Activated CD4-positive, CD25-positive, alpha-beta regulatory T cell treated with anti-CD3 and anti-CD28 coated beads, Interleukin-2, amount 50 U/mL, for 24 hours (primary cell): ENCODE measurements around the gene ARL9.

Source experiments
- ATAC-seq, 2 donors: fragments of 150-1000 bp; cut with Tn5 transposase; one replicate each; pipeline ENCODE4 v1.10.0; 2021; ENCODE audit warnings: mild to moderate bottlenecking in 1 of 2, moderate library complexity in 1 of 2

The ARL9 gene

DNA sequence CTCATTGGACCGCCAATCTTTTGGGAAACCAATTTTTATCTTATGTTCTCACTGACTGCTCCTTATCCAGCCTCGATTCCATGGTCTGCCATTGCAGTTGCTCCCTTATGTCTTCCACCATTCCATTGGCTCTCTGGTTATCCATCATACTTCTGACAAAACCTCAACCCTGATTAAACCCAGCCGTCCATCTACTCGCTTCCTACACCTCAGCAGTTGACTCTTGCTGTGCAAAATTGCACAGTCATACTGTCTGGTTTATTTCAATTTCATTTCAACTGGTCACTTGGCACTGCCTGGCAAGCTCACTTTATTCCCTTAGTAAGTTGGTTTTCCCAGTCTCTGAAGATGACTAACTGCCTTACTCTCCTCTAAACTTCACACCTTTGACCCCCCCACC lies 26.2 kb downstream of the ARL9 start:
- no peak for ATAC-seq

DNA sequence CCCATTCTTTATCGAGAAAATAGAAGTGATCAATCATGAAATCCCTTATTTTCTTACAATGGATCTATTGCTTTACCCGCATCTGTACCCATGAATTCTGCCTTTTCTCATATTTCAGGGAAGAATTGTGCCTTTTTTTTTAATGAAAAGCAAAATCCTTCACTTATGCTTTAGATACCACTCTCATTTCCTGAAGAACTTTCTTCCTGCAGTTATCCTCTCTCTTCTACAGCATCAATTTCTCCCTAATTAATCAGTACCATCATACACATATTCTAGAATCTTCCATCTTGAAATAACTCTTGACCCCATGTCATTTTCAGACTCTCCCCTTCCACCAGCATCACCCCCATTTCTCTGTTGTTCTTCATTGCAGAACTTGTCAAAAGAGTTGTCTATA lies 26.6 kb downstream of the ARL9 start:
- ATAC-seq: no peak

DNA sequence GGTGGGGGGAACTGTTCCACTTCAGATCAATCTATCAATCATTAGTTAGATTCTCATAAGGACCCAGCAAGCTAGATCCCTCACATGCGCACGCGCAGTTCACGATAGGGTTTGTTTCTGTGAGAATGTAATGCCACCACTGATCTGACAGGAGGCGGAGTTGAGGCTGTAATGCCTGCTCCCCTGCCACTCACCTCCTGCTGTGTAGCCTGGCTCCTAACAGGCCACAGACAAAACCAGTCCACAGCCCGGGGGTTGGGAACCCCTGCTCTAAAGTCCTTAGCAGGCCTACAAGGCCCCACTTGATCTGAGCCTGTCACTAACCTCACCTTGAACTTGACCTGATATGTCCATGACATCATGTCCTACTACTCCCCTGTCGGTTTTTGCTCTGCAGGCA lies 30.3 kb downstream of the ARL9 start:
- ATAC-seq: no peak

DNA sequence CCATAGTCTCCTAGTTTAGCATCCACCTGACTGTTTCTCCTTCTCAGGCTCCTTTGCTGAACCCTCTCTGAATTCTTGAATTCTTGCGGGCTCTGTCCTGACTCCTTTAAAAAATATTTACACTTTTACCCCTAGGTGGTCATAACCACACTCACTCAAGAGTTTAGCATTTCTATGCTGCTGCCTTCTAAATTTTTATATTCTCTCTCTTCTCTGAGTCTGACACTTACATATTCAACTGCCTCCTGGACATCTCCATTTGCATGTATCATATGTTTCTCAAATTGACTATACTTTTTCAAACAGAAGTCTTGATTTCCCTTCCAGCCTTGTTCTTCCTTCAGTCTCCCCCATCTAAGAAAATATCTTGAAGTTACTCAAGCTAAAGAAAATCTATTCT lies 31.6 kb downstream of the ARL9 start:
- ATAC-seq: no peak

DNA sequence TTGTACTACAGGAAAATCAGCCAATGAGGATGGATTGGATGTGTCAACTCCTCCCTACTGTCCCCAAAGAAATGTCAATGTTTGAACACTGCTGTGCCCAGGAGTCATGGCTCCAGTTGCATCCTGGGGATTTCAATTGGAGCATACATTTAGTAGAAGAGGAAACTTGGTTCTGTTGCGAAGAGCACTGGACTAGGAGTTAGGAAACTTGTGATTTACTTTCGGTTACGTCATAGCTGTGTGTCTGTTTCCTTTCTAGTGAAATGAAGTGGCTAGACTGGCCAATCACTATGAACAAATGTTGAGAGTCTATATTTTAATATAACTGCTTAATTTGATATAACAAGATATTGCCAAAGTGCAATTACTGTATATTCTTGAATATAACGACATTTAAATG lies 35.2 kb downstream of the ARL9 start:
- ATAC-seq: no peak

DNA sequence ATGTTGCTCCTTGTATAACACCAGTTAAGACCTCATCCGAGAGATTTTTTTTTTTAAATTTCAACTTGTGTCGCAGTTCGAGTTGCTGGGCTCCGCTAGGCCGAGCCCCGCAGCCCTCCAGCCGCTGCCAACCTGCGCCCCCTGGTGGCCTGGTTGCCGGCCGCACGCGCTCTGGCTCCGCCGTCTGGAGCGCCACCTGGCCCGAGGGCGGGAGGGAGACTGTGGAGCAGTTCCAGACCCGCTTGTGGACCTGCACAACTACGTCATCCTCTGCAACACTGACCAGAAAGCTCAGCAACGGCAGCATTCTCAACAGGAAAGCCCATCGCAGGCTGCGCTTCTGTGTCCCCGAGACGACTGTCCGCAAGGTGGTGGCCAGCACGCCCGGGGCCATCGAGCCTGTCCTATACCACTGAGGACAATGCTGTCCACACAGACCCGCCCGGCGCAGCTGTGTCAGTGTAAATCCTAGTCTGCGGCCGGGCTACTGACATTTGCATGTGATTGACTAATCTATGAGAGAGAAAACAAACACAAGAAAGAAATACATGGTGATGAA lies 39.1 kb downstream of the ARL9 start:
- ATAC-seq: peak; percentile 97 to 98

DNA sequence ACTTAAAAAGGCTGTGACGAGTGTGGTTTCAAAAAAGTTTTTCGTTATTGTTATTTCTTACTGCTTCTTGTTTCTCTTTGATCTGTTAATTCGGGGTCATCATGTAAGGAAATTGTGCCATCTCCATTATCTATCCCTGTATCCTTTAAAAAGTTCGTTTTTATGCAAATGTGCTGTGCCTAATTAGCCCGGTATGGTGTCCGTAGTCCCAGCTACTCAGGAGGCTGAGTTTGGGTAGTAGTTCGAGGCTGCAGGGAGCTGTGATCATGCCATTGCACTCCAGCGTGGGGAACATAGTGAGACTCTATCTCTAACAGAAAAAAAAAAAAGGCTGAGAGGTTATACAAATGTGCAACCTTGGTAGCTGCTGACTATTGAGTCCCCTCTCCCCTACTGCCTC lies 45.1 kb downstream of the ARL9 start:
- ATAC-seq: no peak

DNA sequence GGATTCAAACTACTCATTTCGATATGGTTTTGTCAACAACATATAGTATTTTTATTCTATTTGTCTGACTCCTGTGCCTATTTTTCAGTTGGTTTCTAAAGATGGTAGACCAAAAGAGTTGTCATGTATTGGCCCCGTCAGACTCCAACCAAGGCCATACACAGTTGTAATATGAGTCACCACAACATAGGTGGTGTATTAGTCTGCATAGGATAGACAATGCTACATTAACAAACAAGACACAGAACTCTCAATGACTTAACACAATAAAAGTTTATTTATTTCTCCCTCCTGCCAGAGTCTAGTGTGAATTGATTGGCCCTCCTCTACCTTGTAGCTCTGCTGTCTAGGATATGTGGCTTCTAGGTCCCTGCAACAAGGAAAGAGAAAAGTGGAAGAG lies 45.9 kb downstream of the ARL9 start:
- no peak for ATAC-seq

DNA sequence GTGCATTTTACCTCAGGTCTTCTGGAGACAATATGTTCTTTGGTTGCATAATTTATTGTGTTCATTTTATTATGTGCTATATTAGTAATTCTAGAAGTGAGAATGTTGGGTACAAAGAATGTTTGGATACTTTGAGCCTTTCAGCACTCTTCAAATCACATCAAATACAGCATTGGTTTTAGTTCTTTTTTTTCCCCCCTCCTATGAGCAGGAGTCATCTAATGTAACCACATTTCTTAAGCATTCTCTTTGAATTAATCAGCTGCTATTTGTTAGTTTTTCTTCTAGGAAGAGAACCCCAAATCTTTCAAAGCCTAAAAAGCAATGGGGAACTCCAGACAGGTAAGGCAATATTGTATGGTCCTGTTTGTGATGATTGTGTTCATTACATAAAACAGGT lies 46.7 kb downstream of the ARL9 start:
- ATAC-seq: no peak

DNA sequence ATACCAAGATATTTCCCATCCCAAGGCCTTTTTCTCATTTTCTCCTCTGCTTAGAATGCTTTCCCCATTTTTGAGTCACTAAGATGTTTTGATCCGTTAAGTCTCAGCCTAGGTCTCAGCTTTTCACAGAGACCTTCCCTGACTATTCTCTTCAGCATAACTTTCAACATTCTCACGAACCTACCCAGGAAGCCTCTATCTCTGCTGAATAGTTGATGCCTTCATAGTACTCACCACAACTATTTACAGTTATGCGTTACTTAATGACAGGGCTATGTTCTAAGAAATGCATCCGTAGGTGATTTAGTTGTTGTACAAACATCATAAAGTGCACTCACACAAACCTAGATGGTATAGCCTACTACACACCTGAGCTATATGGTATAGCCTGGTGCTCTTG lies 64.5 kb downstream of the ARL9 start:
- ATAC-seq: no peak
